ENCODE data around the gene DYRK1B.

DNA sequence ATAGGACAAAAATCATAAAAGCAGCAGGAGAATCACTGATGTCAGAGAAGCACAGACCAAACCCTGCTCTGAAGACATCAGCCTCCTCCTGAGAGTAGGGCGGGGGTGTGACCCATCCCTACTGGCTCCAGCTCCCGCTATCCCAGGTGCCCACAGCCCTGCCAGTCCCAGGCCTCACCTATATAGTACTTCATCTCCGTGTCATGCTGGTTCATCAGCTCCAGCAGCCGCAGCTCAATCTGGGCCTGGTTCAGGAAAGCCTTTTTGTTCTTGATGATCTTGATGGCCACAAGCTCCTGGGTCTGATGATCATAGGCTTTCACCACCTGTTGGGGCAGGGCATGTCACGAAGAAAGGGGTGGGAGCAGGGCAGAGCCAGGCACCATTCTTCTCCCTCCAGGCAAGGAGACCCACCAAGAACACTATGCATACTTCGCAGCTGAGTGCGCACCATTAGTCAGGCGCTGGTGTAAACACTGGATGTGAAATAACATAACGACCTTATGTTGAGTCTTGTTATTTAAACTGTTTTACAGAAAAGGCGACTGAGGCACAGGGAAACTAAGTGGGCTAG is 4.2 kb downstream of the DYRK1B start:
- TF ChIP-seq, protein P1, sequence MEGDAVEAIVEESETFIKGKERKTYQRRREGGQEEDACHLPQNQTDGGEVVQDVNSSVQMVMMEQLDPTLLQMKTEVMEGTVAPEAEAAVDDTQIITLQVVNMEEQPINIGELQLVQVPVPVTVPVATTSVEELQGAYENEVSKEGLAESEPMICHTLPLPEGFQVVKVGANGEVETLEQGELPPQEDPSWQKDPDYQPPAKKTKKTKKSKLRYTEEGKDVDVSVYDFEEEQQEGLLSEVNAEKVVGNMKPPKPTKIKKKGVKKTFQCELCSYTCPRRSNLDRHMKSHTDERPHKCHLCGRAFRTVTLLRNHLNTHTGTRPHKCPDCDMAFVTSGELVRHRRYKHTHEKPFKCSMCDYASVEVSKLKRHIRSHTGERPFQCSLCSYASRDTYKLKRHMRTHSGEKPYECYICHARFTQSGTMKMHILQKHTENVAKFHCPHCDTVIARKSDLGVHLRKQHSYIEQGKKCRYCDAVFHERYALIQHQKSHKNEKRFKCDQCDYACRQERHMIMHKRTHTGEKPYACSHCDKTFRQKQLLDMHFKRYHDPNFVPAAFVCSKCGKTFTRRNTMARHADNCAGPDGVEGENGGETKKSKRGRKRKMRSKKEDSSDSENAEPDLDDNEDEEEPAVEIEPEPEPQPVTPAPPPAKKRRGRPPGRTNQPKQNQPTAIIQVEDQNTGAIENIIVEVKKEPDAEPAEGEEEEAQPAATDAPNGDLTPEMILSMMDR (IDR thresholded peaks at IDR 0.05), result no peak
- TF ChIP-seq POLR2A (IDR thresholded peaks at IDR 0.05), result no peak

Measured in heart left ventricle (tissue), 13 donors.